ENCODE results near the gene PRSS23. TPM values are rescaled to one million over a fixed set of nuclear protein-coding genes. Genes with fewer than 3 reads are reported as not detected.
"Not testable (repeated sequence)": the region's sequence is repeated elsewhere in the genome, so short reads cannot be mapped to it uniquely, and the experiment has no call there.

Gene PRSS23
- total RNA-seq, 2 donors from 2014 or later, result 1.6 to 2.0 TPM

DNA sequence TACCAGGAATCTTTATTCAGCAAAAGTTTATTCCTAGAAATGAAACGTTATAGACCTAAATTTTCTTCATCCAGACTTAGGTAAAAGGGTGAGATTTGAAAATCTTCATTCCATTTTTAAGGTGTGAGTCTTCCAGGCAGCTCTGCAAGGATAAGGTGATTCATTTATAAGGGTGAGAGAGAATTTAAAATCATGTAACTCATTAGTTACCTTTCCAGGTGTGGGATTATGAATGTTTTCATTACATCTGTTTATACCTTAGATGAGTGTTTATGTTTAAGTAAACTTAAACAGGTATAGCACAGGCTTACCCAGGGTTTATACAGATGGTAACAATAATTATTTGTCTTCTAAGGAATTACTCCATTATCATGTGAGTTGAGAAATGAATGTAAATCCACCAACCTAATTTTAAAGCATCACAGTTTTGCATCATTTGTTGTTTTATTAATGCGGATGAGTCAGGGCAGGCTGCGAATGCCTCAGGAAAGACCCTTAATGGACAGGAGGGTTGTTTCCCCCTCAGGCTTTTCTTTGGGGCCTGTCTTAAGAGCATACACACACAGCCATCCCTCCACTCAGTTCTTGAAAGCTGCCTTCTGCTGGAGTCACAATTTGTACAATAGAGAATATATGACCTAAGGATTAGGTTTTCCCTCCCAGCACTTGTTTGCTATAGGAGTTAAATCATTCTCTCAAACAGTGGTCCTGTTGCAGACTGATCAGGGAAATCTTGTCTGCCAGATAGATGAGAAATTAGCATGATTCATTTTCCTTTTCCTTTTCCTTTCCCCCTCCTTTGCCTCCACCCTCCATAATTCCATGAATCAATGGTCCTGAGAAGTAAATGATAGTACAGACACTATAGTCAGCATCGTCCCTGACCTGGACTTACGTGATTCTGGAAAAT, 3.0 kb downstream of the PRSS23 start:
- Mint-ChIP-seq H3K36me3 (peaks cover 0 to 13% of the 10 kb centered on the region in 2 donors), H3K9me3 (no peaks in the 10 kb centered on the region), H3K27ac (no peak overlapping the region)
- ATAC-seq, result no peak
- no peak for DNase-seq (ENCODE audit: low spot score in 2 of 2)

GRCh38 chr11:86804951-86805350, 4.6 kb downstream of the PRSS23 start:
- DNase-seq (ENCODE audit: low spot score in 2 of 2) (no peak), ATAC-seq (no peak)
- no peaks in the 10 kb centered on the region for H3K9me3 Mint-ChIP-seq
- H3K36me3 Mint-ChIP-seq, result peaks cover 0 to 16% of the 10 kb centered on the region in 2 donors
- no peak overlapping the region for H3K27ac Mint-ChIP-seq

DNA sequence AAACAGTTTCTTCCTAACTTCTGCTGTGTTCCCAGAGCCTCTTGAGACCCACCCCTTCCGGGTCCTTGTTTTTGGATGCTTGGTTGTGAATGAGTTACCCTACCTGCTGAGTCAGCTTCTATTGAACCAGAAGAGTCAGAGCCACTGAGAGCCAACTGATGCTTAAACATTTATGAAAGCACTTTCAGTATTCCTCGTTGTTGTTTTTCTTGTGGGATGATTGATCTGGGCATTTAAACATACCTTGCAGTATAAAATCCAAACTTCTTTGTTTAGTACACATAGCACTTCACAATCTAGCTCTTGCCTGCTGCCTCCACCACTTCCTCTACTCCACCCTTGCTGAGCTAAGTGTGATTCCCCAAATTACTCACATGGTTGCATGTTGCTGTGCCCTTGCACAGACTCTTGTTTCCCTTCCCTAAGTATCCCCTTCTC, 5.5 kb downstream of the PRSS23 start:
- no peak overlapping the region for H3K27ac Mint-ChIP-seq

DNA sequence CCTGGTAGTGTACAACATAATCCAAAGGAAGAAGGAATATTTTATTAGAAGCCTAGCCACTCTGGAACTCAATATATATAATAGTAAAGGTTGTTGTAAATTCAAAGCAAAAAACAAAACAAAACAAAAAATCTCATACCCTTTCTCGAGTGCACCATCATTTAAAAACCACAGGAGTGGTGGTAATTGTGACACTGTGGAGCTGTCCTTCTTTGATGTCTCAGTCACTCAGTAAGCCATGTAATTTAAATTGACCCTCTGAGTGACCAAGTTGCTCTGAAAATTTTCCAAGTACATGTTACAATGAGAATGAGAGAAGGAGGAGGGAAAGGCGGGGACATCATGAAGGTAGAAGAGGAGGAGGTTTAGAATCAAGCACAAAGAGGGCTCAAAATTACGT, 6.6 kb downstream of the PRSS23 start:
- H3K27ac Mint-ChIP-seq, result no peak overlapping the region
- H3K36me3 Mint-ChIP-seq, result peaks cover 0 to 16% of the 10 kb centered on the region in 2 donors
- no peak for DNase-seq (ENCODE audit: low spot score in 2 of 2)
- no peak for ATAC-seq
- no peaks in the 10 kb centered on the region for H3K9me3 Mint-ChIP-seq

More for the DNA sequence above, 5.5 kb downstream of the PRSS23 start:
- peak in 1 of 2 donors; percentile 51 for DNase-seq (ENCODE audit: low spot score in 2 of 2)
- Mint-ChIP-seq H3K36me3 (peaks cover 0 to 16% of the 10 kb centered on the region in 2 donors), H3K9me3 (no peaks in the 10 kb centered on the region)
- peak; percentile 90 to 97 for ATAC-seq

- ATAC-seq, result no peak
- no peaks in the 10 kb centered on the region for H3K9me3 Mint-ChIP-seq
These were observed 7.0 kb downstream of the PRSS23 start for GRCh38 chr11:86807360-86807759.

DNA sequence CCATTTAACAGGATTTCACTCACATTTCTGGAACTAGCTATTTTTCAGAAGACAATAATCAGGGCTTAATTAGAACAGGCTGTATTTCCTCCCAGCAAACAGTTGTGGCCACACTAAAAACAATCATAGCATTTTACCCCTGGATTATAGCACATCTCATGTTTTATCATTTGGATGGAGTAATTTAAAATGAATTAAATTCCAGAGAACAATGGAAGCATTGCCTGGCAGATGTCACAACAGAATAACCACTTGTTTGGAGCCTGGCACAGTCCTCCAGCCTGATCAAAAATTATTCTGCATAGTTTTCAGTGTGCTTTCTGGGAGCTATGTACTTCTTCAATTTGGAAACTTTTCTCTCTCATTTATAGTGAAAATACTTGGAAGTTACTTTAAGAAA, 9.2 kb downstream of the PRSS23 start:
- ATAC-seq, result no peak
- DNase-seq (ENCODE audit: low spot score in 2 of 2), result no peak
- peaks cover 0 to 14% of the 10 kb centered on the region in 2 donors for H3K36me3 Mint-ChIP-seq
- H3K9me3 Mint-ChIP-seq, result no peaks in the 10 kb centered on the region
- H3K27ac Mint-ChIP-seq, result no peak overlapping the region

More at GRCh38 chr11:86807360-86807759, 7.0 kb downstream of the PRSS23 start:
- H3K27ac Mint-ChIP-seq, result peak overlapping the region in 1 of 2 donors; percentile 31
- DNase-seq (ENCODE audit: low spot score in 2 of 2), result no peak
- peaks cover 0 to 16% of the 10 kb centered on the region in 2 donors for H3K36me3 Mint-ChIP-seq

GRCh38 chr11:86810288-86810687, 9.9 kb downstream of the PRSS23 start:
- no peak for DNase-seq (ENCODE audit: low spot score in 2 of 2)
- Mint-ChIP-seq H3K27ac (no peak overlapping the region), H3K9me3 (no peaks in the 10 kb centered on the region), H3K36me3 (peaks cover 0 to 8% of the 10 kb centered on the region in 2 donors)
- no peak for ATAC-seq

DNA sequence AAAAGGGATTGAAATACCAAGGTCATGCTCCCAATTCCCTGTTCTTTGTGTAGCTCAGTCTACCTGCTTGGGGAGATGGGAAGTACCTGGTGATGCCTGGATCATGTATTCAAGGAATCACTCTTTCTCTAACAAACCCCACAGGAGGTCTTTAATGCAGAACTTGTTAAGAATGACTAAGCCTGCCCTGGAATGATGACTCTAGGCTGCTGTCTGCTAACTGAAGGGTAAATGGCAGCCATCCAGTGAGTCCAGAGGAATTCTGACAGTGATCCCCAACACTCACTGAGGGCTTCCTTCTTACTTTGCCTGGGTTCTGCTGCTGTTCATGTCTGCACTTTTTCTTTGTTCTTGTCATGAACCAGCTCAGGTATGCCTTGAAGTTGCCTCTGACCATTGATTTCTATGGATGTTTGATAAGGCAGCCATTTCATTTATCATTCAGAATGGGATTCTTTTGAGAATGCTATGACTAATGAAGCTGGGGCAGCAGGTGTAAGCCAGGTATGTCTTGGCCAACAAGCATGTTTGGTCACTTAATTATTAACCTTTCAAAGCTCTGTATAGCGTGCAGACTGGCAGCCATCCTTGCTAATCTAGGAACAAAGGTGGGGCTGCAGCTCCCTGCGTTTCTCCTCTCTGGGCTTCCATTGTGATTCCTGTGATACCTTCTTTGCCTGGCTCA, 11.4 kb downstream of the PRSS23 start:
- DNase-seq (ENCODE audit: low spot score in 2 of 2) (no peak), ATAC-seq (no peak)
- Mint-ChIP-seq H3K9me3 (no peaks in the 10 kb centered on the region), H3K27ac (no peak overlapping the region), H3K36me3 (peaks cover 0 to 8% of the 10 kb centered on the region in 2 donors)

- H3K9me3 Mint-ChIP-seq, result no peaks in the 10 kb centered on the region
- H3K27ac Mint-ChIP-seq, result no peak overlapping the region
- DNase-seq (ENCODE audit: low spot score in 2 of 2) (no peak), ATAC-seq (no peak)
- peaks cover 0 to 5% of the 10 kb centered on the region in 2 donors for H3K36me3 Mint-ChIP-seq
These were observed 12.0 kb downstream of the PRSS23 start for GRCh38 chr11:86812322-86812670.

GRCh38 chr11:86812981-86813380, 12.6 kb downstream of the PRSS23 start:
- peaks cover 0 to 5% of the 10 kb centered on the region in 2 donors for H3K36me3 Mint-ChIP-seq
- ATAC-seq, result peak in 1 of 2 donors; percentile 80
- DNase-seq (ENCODE audit: low spot score in 2 of 2), result no peak
- H3K27ac Mint-ChIP-seq, result no peak overlapping the region
- no peaks in the 10 kb centered on the region for H3K9me3 Mint-ChIP-seq

- DNase-seq (ENCODE audit: low spot score in 2 of 2), result no peak
- ATAC-seq, result no peak
- Mint-ChIP-seq H3K36me3 (no peaks in the 10 kb centered on the region), H3K27ac (no peak overlapping the region), H3K9me3 (no peaks in the 10 kb centered on the region)
These were observed 14.4 kb downstream of the PRSS23 start for GRCh38 chr11:86814775-86815174.

GRCh38 chr11:86815726-86816125, 15.4 kb downstream of the PRSS23 start:
- ATAC-seq, result no peak
- Mint-ChIP-seq H3K27ac (no peak overlapping the region), H3K9me3 (no peaks in the 10 kb centered on the region), H3K36me3 (no peaks in the 10 kb centered on the region)
- DNase-seq (ENCODE audit: low spot score in 2 of 2), result no peak

DNA sequence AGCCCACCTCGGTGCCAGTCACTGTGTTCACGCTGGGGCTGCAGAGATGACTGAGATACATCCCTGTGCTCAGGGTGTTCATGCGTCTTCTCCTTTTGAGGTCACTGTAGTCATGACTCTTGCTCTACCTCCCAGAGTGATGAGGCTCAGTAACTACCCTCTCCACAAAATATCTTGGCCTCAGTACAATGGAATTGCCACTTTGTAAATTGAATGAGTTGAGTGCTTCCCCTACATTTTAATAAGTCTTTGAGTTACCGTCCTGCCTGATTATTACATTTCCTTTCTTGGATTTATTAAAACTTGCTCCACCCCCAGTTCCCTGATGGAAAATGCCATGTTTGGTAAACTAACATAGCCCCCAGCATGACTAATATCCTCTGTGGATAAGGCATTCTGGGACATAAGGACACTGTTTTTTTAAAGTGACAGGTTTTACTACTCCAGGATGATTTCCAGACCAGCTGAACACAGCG, 15.9 kb downstream of the PRSS23 start:
- Mint-ChIP-seq H3K9me3 (no peaks in the 10 kb centered on the region), H3K27ac (no peak overlapping the region), H3K36me3 (no peaks in the 10 kb centered on the region)
- ATAC-seq, result no peak
- DNase-seq (ENCODE audit: low spot score in 2 of 2), result no peak

DNA sequence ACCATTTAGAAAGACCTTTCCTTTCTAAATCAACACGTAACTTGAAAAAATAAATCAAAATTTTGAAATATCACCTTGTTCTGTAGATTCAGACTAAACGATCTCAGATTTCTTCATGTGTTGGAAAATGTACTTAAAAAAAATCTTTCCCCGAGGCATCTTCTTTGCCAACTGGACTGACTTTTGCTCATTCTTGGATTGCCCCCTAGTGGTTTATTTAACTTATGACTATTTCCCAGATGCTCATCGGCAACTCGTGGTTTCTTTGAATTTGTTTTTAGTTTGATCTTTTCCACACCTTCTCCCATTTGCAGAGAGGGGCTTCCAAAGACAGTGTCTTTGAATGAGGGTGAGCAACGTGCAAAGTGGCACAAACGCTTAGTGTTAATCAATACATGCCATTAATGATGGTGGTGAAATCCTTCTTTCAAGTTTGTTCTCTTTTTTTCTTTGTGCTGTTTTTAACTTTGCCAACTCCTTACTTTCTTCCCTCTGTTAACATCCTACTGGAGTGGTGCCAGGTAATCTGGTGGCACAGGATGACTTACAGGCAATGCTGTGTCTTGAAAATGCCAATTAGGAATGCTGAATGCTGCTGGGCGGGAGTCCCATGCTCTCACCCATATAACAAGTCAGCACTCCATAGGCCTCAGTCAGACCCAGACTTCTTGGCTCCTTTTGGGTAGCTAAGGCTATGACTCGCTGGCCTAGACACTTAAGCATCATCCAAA, 18.3 kb downstream of the PRSS23 start:
- Mint-ChIP-seq H3K36me3 (no peaks in the 10 kb centered on the region), H3K9me3 (no peaks in the 10 kb centered on the region), H3K27ac (no peak overlapping the region)
- ATAC-seq (peak; percentile 43 to 48), DNase-seq (ENCODE audit: low spot score in 2 of 2) (no peak)

DNA sequence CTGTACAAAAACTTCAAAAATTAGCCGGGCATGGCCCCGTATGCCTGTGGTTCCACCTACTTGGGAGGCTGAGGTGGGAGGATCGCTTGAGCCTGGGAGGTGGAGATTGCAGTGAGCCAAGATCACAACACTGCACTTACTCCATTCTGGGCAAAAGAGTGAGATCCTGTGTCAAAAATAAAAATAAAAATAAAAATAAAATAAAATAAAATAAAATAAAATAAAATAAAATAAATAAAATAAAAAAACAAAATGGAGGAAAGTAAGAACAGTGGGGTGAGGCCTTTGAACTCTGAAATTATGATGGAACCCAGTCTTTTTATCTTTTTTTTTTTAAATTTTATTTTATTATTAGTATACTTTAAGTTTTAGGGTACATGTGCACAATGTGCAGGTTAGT, 23.8 kb downstream of the PRSS23 start:
- ATAC-seq; H3K27ac Mint-ChIP-seq; DNase-seq (ENCODE audit: low spot score in 2 of 2); H3K9me3 Mint-ChIP-seq; H3K36me3 Mint-ChIP-seq: not testable (repeated sequence)

DNA sequence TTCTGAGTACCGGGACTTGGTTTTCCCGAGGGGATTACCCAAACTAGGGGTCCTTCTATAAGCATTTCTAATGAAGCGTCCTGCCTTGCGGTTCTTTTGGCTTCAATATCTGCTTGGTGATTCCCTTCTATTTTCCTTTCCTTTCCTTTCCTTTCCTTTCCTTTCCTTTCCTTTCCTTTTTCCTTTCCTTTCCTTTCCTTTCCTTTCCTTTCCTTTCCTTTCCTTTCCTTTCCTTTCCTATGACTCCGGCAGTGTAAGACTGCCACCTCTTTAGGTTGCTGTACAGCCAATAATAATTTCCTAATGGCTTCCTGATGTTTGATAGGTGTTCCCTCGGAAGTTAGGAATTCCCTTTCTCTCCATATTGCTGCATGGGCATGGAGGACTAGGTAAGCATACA, 34.0 kb downstream of the PRSS23 start:
- H3K9me3 Mint-ChIP-seq; ATAC-seq; DNase-seq (ENCODE audit: low spot score in 2 of 2); H3K36me3 Mint-ChIP-seq; H3K27ac Mint-ChIP-seq: not testable (repeated sequence)
